Activated T-helper 9 cell treated with anti-CD3 and anti-CD28 coated beads, Interleukin-2, amount 50 U/mL, for 16 hours (primary cell): ENCODE results near the gene WDR45B.
"Not testable (repeated sequence)": the region's sequence is repeated elsewhere in the genome, so short reads cannot be mapped to it uniquely, and the experiment has no call there.

Source experiments
- DNase-seq: peaks from one replicate; pipeline ENCODE4 v3.0.0-alpha.2; 2020; ENCODE audit warnings: low read depth

WDR45B gene

DNA sequence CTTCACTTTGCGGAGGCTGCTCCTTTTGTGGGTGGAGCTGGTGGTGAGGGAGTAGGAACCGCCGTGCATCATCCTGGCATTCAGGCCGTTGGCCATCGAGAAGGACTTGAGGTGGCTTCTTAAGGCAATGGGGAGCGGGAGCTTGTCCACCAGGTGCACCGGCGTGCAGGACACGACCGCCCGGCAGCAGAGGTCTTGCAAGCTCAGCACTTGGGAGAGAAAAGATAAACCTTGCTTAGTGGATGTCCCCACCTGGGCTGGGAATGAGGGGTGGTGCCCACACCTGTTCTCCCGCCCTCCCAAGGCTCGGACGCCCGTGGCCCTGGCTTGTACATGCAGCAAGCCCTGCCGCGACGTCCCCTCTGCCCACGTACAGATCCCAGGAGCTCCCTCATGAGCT is 9.7 kb upstream of the WDR45B start:
- DNase-seq: no peak

DNA sequence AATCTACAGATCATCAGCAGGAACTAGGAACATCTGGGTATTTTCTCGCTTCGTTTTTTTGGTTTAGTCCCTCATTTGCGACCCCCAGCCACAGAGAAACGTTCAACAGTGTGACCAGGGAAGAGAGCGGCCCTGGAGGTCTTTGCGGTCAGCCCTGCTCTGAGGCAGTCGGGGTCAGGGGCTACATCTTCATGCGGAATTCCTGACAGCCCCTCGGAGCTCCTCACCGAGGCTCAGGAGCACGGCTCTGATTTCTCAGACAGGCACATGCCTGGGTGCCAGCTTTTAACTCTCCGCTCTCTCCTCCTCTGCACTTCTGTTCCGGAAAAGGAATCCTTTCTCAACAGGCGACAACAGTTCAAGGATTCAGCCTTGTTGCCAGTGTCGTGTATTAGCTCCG is 8.0 kb upstream of the WDR45B start:
- no peak for DNase-seq

DNA sequence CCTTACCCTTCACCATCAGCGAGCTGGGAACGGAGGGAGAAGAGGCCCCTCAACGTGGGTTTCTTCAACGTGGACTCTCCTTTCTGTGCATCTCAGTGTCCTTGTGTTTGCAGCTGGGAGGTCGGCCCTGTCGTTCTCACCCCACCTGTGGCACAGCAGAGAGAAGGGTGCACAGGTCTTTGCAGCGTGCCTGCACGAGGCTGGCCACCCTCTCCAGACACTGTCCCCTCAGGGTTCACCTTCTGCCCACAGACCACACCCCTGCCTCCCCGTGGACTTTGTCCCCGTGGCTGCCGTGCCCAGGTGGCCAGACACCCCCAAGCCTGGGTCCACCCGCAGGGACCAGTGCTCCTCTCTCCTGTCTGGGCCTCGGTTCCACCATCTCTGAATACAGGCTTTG is 7.3 kb upstream of the WDR45B start:
- DNase-seq: no peak

DNA sequence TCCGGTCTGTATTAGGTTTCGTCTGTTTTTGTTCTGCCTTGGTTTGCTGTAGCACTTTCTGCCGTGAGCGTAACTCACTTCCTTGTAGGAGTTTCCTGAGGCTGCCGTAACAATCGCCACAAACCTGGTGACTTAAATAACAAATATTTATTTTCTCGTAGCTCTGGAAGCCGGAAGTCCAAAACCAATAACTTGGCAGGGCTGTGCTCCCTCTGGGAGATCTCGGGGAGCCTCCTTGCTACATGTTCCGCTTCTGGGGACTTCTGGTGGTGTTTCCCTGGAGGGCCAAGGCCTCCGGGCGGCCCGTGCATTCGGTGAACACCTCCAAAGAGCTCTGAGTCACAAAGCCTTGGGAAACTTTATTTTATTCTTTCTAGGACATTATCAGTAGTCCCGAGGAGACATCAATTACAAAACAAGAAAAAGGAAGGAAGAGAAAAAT is 6.8 kb upstream of the WDR45B start:
- no peak for DNase-seq

DNA sequence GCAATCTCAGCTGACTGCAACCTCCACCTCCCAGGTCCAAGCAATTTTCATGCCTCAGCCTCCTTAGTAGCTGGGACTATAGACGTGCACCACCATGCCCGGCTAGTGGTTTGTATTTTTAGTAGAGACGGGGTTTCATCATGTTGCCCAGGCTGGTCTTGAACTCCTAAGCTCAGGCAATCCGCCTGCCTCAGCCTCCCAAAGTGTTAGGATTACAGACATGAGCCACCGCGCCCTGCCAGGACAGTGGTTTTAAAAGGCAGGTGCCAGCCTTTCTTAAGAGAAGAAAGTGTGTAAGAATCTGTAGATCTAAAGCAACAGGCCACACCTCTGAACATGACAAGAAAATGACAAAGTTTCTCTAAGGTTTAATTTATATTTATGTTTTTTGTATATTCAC is 6.4 kb upstream of the WDR45B start:
- not testable (repeated sequence) for DNase-seq

DNA sequence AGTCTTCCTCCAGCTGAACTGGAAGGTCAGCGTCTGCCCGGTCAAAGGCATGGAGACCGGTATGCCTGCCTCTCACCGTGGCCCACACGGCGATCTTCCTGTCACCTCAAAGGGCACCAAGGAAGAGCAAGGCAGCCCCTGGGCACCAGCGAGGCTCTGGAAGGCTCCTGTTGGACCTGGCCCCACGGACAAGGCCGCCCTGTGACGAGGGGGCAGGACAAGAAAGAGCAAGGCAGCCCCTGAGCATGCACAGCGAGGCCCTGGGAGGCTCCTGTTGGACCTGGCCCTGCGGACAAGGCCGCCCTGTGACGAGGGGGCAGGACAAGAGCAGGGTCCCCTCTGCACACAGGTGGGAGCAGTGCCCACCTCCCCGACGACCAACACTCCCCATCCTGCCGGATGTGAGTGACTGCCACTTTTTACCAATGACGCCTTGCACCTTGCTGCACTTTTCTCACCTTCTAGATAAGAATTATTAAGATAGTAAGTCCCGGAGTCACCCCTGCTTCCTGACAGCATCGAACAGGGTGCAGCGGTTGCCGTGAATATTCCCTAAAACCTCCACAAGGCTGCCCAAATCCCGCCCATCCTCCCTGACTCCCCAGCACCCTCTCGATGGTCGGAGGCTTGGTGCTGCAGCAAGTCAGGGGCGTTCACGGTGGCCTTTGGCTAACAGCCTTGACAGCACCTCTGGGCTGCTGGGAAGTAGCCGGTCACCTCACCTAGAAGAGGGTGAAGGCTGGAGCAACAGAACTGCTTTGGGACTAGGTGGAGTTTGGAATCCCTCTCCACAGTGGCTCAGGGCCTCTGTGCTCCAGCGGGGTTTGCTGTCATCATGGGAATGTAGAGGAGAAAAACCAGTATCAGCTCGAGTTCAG is 5.6 kb upstream of the WDR45B start:
- no peak for DNase-seq

DNA sequence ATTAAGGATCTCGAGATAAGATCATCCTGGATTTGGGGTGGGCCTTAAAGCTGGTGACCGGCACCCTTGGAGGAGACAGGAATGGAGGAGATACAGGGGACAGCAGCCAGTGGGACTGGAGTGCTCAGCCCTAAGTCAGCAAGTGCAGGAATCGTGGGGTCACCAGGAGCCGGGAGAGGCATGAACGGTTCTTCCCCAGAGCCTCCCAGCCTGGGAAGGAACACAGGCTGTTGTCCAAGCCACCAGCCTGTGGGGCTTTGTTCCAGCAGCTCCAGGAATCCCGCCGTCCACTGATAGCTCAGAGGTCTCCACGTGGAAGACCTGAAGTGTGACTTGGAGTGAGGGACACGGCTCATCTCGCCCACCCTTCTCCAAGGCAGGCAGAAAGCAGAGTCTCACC is 2.5 kb upstream of the WDR45B start:
- no peak for DNase-seq

DNA sequence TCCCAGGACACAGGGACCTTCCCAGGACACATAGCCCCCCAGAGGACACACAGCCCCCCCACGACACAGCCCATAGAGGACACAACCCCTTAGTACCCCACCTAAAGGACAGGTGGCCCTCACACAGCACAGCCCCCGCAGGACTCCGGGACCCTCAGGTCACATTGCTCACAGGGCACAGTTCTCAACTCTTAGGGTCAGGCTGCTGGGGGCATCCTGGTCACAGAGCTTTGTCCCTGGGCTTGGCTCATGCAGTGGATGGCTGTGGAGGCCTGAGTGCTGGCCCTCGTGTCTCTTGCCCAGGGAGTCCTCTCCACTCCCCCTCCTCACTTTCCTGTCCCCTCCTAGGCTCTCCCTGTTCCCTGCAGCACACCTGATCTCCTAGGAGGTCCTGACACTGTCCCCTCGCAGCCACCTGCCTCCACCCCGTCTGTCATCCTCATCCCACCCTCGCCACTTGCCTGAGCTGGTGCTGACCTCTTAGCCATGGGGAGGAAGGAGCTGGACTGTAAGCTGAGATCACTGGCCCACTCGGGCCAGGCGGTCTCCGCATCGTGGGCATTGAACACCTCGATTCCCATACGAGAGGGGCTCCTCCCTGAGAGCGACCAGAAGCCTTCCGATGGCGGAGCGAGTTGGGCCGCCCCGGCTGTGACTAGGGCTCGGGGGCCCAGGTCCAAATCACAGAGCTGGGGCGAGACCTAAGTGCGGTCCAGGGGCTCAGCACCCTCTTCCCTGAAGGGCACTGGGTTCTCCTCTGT is 1.4 kb upstream of the WDR45B start:
- DNase-seq: no peak

DNA sequence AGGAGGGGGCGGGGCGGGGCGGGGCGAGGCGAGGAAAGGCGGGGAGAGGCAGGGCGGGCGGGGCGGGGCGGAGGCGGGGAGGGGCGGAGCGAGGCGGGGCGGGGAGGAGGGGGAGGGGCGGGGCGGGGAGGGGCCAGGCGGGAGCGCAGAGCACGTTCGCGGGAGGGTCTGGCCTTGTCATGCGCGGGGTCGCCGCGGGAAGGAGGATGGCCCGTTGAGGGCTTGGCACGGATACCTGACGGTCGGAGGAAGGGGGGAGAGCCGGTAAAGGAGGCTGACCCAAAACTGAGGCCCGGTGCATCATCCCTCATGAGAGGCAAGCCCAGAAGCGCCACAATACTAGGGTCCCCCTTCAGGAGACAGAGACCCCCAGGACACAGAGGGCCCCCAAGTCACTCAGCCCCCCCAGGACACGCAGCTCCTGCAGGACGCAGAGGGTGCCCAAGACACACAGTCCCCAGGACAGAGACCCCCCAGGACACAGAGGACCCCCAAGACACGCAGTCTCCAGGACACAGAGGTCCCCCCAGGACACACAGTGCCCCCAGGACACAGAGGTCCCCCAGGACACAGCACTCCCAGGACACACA is 593 bp upstream of the WDR45B start:
- no peak for DNase-seq

DNA sequence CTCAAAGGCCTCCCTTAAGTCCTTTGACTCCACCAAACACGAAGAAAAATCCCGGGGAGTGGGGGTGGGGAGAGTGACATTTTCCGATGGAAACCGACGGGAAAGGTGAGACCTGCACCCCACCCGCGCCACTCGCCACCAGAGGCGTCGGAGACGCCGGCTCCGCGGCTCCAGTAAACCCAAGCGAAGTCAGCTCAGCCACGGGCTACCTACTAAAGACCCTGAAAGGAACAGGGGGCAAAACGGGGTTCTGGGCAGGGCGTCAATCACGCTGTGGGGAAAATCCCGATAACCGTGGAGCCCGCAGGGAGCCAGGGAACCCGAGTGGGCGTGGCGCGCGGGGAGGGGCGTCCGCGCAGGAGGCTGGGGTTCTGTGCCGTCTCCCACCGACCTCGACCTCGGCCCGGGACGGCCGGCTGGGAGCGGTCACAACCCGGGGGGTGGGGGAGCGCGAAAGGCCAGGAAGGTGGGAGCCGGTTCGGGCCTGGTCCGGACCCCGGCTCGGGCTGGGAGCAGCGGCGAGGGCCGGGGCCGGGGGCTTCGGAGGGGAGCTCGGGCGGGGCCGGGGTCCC is 565 bp downstream of the WDR45B start:
- DNase-seq: peak; percentile 44

DNA sequence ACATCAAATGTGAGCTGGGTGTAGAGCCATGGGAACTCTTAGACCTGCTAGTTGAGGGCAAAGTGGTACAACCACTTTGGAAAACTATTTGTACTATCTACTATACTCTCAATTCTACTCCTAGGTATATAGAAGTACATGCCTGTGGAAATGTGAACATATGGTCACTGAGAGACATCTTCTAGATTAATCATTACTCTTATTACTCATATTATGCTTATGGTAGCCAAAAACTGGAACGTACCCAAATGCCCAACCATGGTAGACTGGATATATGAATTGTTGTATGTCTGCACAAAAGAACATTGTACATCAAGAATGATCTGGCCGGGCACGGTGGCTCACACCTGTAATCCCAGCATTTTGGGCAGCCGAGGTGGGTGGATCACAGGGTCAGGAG is 2.7 kb downstream of the WDR45B start:
- DNase-seq: no peak

DNA sequence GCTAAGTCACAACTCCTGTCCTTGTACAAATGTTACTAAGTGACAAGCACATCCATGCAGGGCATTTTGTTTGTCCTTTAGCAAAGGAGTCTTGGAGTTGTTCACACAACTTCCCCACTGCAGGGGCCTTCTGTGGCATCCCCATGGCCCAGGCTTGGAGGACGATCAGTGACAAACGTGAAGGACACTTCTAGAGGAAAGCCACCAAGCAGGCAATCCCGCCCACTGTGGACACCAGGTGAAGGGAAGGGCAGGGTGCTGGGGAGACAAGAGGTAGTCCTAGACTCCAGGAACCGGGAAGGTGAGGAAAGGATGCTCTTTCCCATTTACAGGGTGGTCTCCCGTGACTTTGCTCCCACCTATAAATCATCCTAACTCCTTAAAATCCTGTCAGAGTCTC is 4.1 kb downstream of the WDR45B start:
- no peak for DNase-seq

DNA sequence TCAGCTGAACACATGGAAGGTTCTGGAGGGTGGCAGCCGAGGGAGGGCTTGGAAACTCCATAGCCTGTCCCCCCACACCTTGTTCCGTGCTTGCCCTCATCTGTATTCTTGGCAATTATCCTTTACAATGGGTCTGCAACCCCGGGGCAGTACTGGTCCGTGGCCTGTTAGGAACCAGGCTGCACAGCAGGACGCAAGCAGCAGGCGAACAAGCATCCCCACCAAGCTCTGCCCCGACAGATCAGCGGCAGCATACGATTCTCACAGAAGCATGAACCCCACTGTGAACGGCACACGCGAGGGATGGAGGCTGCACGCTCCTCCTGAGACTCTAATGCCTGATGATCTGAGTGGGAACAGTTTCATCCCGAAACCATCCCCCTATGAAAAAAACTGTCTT is 6.2 kb downstream of the WDR45B start:
- no peak for DNase-seq

DNA sequence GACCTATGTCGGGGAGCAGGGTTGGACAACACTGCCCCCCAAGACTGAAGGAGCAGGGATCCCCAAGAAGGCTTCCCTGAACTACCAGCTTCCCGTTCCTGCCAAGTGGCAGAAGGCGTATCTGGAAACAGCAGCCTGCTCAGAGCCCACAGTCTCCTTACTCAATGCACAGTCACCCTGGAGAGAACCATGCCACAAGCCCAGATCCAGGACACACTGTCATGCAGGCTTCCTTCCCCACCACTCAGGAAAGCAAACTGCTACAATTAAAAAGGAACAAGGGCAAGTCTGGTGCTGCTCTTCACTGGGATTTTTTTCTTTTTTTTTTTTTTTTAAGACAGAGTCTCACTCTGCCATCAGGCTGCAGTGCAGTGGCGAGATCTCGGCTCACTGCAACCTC is 8.2 kb downstream of the WDR45B start:
- no peak for DNase-seq

DNA sequence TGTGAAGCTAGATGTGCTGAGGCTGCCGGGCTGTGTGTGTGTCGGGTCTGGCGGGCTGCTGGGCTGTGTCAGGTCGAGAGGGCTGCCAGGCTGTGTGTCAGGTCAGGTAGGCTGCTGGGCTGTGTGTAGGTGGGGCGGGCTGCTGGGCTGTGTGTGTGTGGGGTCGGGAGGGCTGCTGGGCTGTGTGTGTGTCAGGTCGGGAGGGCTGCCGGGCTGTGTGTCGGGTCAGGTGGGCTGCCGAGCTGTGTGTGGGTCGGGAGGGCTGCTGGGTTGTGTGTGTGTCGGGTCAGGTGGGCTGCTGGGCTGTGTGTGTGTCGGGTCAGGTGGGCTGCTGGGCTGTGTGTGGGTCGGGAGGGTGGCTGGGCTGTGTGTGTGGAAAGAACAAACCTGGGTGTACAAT is 8.6 kb downstream of the WDR45B start:
- DNase-seq: no peak

DNA sequence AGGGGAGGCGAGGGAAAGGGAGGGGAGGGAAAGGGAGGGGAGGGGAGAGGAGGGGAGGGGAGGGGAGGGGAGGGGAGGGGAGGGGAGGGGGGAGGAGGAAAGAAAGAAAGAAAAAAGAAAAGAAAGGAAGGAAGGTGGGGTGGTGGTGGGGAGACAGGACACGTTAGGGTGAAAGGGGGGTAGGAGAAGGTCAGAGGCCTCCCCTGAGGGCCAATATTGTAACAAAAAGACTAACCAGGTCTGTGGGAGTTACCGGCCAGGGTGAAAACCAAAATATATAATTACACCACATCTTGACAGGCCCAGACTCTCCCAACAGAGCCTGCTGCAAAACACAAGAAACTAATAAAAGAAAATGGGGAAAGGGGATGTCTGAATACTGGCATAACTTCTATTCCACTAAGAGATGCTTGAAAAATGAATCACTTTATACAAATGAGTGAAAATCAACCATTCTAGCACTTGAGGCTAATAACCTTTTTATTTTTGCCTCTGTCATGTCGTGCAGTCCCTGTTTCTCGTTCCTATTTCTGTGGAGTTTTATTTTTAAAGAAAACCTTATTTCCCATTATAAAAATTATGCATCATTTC is 10.0 kb downstream of the WDR45B start:
- DNase-seq: no peak

DNA sequence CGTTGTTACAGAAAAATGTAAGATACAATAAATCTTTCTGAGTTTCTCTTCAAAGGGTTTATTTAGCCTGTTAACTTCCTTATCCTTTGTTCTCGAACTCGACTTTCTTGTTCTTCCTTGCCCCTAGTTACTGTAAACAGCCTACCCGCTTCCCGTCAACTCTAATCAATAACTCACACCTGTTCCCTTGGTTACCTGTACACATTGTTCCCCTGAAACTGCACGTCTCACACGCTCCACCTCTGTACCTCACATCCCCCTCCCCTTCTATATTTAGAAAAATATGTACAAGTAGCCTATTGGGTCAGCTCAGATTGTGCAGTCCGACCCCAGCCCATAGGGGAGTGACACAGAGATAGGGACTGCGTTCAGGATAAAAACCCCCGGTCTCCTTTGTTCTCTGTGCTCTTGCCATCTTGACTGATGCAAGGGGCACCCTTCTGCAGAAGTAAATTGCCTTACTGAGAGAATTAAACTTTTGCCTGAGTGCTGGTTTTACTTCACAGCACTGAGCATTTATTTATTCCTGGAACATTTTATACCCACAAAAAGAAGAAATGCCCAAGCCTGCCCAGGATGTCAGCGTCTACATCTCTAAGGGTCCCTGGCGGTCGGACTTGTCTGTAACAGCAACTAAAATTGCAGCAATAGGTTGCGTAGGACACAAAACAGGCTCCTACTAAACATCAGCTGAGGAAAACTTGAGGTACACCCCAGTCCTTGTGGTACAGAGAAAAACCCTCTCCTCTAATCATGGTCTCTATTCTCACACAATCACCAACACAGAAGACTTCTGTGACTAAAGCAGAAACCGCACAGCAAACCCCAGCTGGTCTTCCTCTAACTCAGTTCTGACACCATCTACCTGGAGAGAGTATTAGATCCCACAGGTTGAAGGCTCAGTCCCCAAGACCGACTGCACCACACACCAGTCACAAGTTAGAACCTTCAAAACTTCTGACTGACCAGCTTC is 11.3 kb downstream of the WDR45B start:
- DNase-seq: no peak

DNA sequence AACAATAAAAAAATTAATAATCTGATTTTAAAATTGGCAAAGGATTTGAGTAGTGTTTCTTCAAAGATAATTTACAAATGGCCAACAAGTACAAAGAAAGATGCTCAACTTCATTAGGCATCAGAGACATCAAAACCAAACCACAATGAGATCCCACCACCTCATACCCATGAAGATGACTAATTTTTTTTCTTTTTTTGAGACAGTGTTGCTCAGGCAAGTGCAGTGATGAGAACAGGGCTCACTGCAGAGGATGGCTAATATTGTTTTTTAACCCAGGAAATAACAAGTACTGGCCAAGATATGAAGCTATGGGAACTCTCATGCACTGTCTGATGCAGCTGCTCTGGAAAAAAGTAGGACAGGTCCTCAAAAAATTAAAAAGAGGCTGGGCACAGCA is 14.9 kb downstream of the WDR45B start:
- no peak for DNase-seq

DNA sequence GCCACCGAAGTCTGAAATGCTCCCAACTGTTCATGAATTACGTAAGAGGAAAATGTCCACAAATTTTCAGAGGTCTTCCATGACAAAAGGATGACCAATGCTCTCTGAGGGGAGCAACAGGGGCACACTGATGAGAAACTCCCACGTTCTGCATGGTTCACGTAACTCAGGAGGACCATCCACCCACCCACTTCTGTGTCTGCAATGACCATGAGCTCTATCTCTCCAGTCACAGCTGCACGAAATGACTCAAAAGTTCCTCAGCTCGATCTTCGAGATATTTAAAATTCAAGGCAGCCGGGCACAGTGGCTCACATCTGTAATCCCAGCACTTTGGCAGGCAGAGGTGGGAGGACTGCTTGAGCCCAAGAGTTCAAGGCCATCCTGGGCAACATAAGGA is 15.8 kb downstream of the WDR45B start:
- DNase-seq: no peak

DNA sequence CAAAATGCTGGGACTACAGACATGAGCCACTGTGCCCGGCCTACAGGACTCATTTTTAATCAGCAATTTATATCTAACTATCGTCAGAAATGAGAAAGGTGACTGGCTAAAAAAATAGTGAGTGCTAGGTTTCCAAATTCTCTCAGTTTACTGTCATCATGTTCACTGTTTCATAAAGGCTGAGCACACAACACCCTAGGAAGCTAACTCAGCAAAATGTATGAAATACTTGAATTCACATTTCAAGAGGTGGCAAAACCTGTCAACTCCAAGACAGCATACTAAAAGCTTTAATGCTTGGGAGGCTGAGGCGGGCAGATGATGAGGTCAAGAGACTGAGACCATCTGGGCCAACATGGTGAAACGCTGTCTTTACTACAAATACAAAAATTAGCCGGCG is 16.7 kb downstream of the WDR45B start:
- DNase-seq: no peak

DNA sequence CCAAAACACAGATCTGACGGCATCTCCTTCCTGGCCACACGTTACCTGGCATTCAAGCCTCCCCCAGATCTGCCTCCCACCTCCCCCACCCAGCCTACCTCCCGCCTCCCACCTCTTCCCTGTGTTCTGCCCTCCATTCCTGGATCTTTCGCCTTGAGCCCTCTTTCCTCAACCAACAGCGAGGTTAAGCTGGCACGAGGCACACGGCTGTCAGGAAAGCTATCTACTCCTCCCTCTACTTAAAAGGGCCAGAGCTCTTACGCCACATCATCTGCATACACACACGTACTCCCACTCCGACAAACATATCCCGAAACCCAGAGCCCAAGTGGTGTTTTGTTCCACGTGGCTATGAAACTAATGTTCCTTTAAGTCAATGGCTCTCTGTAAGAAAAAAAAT is 18.0 kb downstream of the WDR45B start:
- DNase-seq: no peak
